D721Med (cell line): Measurements from ENCODE around the gene A3GALT2.

Experiments used
- DNase-seq: peaks from one replicate; pipeline ENCODE4 v3.0.0; 2011; ENCODE audit warnings: low spot score; ENCODE audit not compliant: insufficient read length
- FAIRE-seq: peaks from 2 replicates; lab custom pipeline; 2011; peaks lifted over from hg19 to GRCh38; lab: Jason Lieb, UNC
- TF ChIP-seq, protein P1 (sequence below): IDR thresholded peaks from 2 replicates; pipeline ENCODE4 v1.5.1; 2012; ENCODE audit warnings: mild to moderate bottlenecking, control low read depth; ENCODE audit not compliant: insufficient read depth; ENCODE audit errors: missing control alignments

Gene A3GALT2

DNA sequence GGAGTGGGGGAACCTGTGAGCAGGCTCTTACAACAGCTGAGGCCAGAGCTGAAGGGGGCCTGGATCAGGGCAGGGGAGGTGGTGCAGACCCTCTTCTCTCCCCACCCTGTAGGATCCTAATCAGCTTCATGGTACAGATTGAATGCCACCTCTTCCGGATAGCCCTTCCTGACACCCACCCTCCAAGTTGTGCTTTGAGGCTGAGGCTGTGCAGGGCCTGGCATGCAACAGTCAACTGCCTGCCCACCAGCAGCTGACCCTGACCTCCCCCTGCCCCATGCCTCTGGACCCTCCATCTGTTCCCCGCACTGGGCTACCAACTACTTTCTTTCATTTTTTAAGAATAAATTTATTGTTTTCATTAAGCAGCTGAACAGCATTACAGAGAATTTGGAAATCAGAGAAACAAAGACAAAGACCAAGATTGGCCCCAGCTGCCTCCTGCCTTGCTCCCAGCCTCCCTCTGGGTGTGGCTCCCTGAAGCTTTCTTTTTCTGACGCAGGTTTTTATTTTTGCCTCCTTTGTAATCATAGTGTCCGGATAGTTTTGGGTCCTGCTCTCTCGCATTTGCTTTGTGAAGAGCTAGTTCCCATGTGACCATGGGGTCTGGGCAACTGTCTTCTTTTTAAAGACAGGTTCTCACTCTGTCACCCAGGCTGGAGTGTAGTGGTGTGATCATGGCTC lies 51.8 kb downstream of the A3GALT2 start:
- DNase-seq (no peak), FAIRE-seq (no peak)
- TF ChIP-seq, protein P1, sequence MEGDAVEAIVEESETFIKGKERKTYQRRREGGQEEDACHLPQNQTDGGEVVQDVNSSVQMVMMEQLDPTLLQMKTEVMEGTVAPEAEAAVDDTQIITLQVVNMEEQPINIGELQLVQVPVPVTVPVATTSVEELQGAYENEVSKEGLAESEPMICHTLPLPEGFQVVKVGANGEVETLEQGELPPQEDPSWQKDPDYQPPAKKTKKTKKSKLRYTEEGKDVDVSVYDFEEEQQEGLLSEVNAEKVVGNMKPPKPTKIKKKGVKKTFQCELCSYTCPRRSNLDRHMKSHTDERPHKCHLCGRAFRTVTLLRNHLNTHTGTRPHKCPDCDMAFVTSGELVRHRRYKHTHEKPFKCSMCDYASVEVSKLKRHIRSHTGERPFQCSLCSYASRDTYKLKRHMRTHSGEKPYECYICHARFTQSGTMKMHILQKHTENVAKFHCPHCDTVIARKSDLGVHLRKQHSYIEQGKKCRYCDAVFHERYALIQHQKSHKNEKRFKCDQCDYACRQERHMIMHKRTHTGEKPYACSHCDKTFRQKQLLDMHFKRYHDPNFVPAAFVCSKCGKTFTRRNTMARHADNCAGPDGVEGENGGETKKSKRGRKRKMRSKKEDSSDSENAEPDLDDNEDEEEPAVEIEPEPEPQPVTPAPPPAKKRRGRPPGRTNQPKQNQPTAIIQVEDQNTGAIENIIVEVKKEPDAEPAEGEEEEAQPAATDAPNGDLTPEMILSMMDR = no peak

DNA sequence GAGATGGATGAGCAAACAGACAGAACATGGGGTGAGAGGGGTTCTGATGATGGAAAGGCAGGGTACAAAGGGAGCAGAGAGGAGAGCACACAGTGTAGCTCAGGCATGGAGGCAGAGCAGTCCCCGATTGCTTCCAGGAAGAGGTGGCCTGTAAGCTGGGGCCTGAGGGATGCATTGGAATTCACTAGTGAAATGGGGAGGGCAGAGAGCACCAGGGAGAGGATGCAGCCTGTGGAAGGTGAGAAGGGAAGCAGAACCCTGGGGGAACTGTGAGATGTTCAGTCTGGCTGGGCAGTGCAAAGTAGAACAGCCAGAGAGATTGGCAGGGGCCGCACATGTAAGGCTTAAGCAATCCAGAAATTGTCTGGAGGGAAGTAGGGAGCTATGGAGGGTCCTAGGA lies 52.4 kb downstream of the A3GALT2 start:
- FAIRE-seq = no peak
- TF ChIP-seq, protein P1 = no peak
- no peak for DNase-seq

DNA sequence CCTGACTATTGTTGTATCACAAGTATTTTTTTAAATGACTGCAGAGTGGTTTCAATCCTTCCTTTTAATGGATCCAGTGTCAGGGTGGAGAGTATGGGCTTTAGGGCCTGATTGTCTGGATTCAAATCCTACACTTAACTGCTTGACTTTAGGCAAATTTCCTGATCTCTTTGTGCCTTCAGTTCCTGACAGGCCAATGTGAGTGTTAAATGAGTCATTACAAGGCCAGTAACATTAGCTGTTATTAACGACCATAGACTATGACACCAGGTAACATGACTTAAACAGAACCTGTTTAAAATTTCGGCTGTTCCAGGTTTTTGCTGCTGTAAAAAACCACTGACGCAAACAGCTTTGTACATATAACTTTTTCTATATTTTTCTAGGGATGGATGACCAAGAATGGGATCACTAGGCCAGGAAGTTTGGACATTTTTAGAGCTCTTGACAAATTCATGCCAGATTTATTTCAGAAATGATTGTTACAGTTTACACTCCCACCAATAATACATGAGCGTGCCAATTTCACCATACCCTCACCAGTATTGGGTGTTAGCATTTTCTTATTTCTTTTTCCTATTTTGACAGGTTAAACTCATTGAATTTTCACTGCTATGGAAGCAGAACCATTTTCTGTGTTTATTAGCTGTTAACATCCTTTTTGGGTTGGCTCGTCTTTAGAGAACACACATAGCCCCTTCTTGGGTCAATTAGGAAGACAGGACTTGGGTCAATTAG lies 53.3 kb downstream of the A3GALT2 start:
- DNase-seq (no peak), FAIRE-seq (no peak)
- TF ChIP-seq, protein P1 = no peak

DNA sequence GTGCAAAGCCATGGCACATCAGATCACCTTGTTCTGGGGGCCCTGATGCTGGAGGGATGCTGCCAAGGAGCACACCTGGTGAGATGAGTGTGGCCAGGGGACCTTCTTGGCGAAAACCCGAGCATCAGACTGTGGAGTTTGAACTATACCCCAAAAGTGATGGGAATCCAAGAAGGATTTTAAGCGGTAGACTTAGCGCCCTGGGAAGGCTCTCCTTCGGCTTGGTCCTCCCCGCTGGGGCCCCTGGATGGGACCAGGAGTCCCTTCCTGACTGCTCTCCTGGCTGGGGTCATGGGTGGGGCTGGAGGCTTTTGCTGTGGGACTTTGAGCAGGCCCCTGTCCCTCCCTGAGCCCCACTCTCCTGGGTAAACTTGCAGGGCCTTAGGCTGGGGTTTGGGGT lies 54.1 kb downstream of the A3GALT2 start:
- DNase-seq (no peak), FAIRE-seq (no peak)
- TF ChIP-seq, protein P1 = no peak

DNA sequence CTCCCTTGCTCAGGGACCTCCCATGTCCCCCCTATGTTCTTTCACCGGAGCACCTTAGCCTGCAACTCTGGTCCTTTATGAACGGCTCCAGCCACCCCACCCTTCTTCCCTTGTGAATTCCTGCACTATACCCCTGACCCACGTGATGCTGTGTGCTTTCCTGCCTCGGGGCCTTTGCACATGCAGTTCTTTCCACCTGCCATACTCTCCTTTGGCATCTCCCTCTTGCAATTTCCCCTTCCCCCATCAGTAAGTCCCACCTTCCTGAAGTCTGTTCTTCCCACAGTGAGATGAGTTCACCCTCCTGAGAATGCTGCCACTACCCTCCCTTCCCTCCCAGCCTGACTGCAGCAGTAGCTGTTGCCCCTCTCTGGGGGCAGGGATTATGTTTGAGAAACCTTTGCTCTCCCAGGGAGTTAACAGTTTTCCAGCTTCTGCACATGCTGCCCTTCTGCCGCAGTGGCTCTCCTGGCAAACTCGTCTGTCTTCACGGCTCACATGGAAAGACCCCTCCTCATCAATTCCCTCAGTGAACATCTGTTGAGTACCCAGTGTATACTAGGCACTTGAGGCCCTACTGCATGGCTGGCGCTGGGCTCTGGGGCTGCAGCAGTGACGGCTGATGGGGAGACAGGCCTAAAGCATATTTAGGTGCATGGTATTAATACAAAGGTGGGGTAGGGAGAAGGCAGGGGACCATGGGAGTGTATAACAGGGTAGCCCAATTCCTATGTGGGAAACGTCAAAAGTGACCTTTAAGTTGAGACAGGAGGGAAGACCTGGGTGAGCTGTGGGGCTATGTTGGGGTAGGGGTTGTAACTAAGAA lies 54.9 kb downstream of the A3GALT2 start:
- FAIRE-seq (no peak), DNase-seq (no peak)
- TF ChIP-seq, protein P1 = no peak

DNA sequence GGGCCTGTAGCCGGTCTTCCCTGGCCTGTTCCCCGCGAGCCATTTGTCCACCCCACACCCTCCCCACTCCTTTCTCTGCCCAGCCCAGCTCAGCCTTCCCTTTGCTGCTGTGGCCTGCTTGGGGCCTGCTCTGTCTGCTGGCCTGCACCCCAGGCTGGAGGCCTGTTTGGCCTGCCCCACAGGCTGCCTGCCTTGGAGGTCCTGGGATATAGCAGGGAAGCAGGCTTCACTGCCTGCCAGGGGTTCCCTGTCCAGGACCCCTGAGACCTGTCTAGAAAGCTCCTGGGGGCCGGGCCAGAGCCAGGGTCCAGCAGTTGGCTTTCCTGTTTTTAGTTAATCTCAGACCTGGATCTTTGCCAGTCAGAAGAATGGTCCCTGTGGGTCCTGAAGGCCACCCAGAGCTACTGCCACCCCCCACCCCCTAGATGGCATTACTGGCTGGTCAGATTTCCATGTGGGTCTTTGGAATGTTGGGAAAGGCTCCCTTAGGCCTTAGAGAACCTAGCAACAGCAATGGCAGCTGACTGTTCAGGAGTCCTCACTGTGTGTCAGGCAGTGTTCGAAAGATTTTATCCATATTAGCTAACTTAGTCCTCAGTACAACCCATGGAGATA lies 56.9 kb downstream of the A3GALT2 start:
- DNase-seq (no peak), FAIRE-seq (no peak)
- TF ChIP-seq, protein P1 = no peak
